ENCODE data around the gene PPP2R3C. TPM values are rescaled to one million over a fixed set of nuclear protein-coding genes. Genes with fewer than 3 reads are reported as not detected.

PPP2R3C gene
- polyA plus RNA-seq, 1 donor from 2014 or later, result 91.4 TPM

GRCh38 chr14:35147186-35147585, 25.4 kb upstream of the PPP2R3C start:
- TF ChIP-seq TAF1 (IDR thresholded peaks at IDR 0.05; ENCODE audit: low read depth), result no peak
- no peak for TF ChIP-seq MXI1 (conservative IDR thresholded peaks at IDR 0.05; ENCODE audit: poor library complexity, severe bottlenecking)
- TF ChIP-seq SMC3 (conservative IDR thresholded peaks at IDR 0.05; ENCODE audit: poor library complexity), result no peak
- no peak for TF ChIP-seq EZH2 (IDR thresholded peaks at IDR 0.05; ENCODE audit: borderline replicate concordance, insufficient read depth, low read length, poor library complexity, severe bottlenecking)
- TF ChIP-seq RAD21 (conservative IDR thresholded peaks at IDR 0.05), result no peak
- no peak for TF ChIP-seq EP300 (conservative IDR thresholded peaks at IDR 0.05; ENCODE audit: poor library complexity, severe bottlenecking)
- no peak for TF ChIP-seq POLR2AphosphoS5 (IDR thresholded peaks at IDR 0.05)
- no peak for TF ChIP-seq REST (IDR thresholded peaks at IDR 0.05; ENCODE audit: borderline replicate concordance)
- TF ChIP-seq, protein P1, sequence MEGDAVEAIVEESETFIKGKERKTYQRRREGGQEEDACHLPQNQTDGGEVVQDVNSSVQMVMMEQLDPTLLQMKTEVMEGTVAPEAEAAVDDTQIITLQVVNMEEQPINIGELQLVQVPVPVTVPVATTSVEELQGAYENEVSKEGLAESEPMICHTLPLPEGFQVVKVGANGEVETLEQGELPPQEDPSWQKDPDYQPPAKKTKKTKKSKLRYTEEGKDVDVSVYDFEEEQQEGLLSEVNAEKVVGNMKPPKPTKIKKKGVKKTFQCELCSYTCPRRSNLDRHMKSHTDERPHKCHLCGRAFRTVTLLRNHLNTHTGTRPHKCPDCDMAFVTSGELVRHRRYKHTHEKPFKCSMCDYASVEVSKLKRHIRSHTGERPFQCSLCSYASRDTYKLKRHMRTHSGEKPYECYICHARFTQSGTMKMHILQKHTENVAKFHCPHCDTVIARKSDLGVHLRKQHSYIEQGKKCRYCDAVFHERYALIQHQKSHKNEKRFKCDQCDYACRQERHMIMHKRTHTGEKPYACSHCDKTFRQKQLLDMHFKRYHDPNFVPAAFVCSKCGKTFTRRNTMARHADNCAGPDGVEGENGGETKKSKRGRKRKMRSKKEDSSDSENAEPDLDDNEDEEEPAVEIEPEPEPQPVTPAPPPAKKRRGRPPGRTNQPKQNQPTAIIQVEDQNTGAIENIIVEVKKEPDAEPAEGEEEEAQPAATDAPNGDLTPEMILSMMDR (IDR thresholded peaks at IDR 0.05; ENCODE audit: poor library complexity, severe bottlenecking), result no peak
- H3K4me2 ChIP-seq (ENCODE audit: low read length), result no peak overlapping the region
- no peaks in the 10 kb centered on the region for H3K9me3 ChIP-seq (ENCODE audit: low read length)
- H4K20me1 ChIP-seq (ENCODE audit: insufficient read depth), result no peaks in the 10 kb centered on the region
- no peaks in the 10 kb centered on the region for H3F3A ChIP-seq (ENCODE audit: insufficient read depth, low read length, poor library complexity, severe bottlenecking)
- no peaks in the 10 kb centered on the region for H3K27me3 ChIP-seq (ENCODE audit: insufficient read depth, low read depth, low read length)
- H3K9ac ChIP-seq (ENCODE audit: low read length), result no peak overlapping the region
- no peak overlapping the region for H3K4me3 ChIP-seq (ENCODE audit: low read length)
- no peak overlapping the region for H3K27ac ChIP-seq (ENCODE audit: low read length)
- H2AFZ ChIP-seq (ENCODE audit: low read depth, low read length), result no peak overlapping the region
- no peaks in the 10 kb centered on the region for H3K9me2 ChIP-seq (ENCODE audit: insufficient read depth, low read length)
- H3K79me2 ChIP-seq (replicated peaks; ENCODE audit: insufficient read depth, low read length), result no peaks in the 10 kb centered on the region
- no peaks in the 10 kb centered on the region for H3K36me3 ChIP-seq (ENCODE audit: insufficient read depth, low read length)

GRCh38 chr14:35146711-35147149, 24.9 kb upstream of the PPP2R3C start:
- no peaks in the 10 kb centered on the region for H3F3A ChIP-seq (ENCODE audit: insufficient read depth, low read length, poor library complexity, severe bottlenecking)
- no peak overlapping the region for H3K4me2 ChIP-seq (ENCODE audit: low read length)
- no peaks in the 10 kb centered on the region for H3K36me3 ChIP-seq (ENCODE audit: insufficient read depth, low read length)
- H3K9me2 ChIP-seq (ENCODE audit: insufficient read depth, low read length), result no peaks in the 10 kb centered on the region
- H2AFZ ChIP-seq (ENCODE audit: low read depth, low read length), result no peak overlapping the region
- no peak overlapping the region for H3K9ac ChIP-seq (ENCODE audit: low read length)
- no peaks in the 10 kb centered on the region for H4K20me1 ChIP-seq (ENCODE audit: insufficient read depth)
- no peak overlapping the region for H3K27ac ChIP-seq (ENCODE audit: low read length)
- no peaks in the 10 kb centered on the region for H3K9me3 ChIP-seq (ENCODE audit: low read length)
- H3K79me2 ChIP-seq (replicated peaks; ENCODE audit: insufficient read depth, low read length), result no peaks in the 10 kb centered on the region
- TF ChIP-seq, protein P1 (IDR thresholded peaks at IDR 0.05; ENCODE audit: poor library complexity, severe bottlenecking), result no peak
- TF ChIP-seq RAD21 (conservative IDR thresholded peaks at IDR 0.05) (no peak), MXI1 (conservative IDR thresholded peaks at IDR 0.05; ENCODE audit: poor library complexity, severe bottlenecking) (no peak), POLR2AphosphoS5 (IDR thresholded peaks at IDR 0.05) (no peak), SMC3 (conservative IDR thresholded peaks at IDR 0.05; ENCODE audit: poor library complexity) (no peak), EP300 (conservative IDR thresholded peaks at IDR 0.05; ENCODE audit: poor library complexity, severe bottlenecking) (no peak), REST (IDR thresholded peaks at IDR 0.05; ENCODE audit: borderline replicate concordance) (no peak), TAF1 (IDR thresholded peaks at IDR 0.05; ENCODE audit: low read depth) (no peak), EZH2 (IDR thresholded peaks at IDR 0.05; ENCODE audit: borderline replicate concordance, insufficient read depth, low read length, poor library complexity, severe bottlenecking) (no peak)
- no peak overlapping the region for H3K4me3 ChIP-seq (ENCODE audit: low read length)
- H3K27me3 ChIP-seq (ENCODE audit: insufficient read depth, low read depth, low read length), result no peaks in the 10 kb centered on the region
